GM10847 (cell line): ENCODE measurements around the gene WIF1.

Source experiments
- POLR2A ChIP-seq: IDR thresholded peaks from 2 replicates; pipeline ENCODE4 v1.6.1; 2011; ENCODE audit not compliant: insufficient read length; ENCODE audit errors: extremely low read depth

Gene WIF1

DNA sequence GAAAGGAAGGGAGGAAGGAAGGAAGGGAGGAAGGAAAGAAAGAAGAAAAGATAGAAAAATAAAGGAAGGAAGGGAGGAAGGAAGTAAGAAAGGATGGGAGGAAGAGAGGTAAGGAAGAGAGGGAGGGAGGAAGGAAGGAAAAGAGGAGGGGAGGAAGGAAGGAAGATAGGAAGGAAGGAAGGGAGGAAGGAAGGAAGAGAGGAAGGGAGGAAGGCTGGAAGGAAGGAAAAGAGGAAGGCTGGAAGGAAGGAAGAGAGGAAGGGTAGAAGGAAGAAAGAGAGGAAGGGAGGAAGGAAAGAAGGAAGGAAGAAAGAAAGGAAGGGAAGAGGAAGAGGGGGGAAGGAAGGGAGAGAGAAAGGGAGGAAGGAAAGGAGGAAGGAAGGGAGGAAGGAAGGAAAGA, 12.8 kb upstream of the WIF1 start:
- TF ChIP-seq POLR2A: no peak

GRCh38 chr12:65126482-65126881, 5.4 kb upstream of the WIF1 start:
- no peak for TF ChIP-seq POLR2A

GRCh38 chr12:65125975-65126374, 4.9 kb upstream of the WIF1 start:
- TF ChIP-seq POLR2A: no peak

DNA sequence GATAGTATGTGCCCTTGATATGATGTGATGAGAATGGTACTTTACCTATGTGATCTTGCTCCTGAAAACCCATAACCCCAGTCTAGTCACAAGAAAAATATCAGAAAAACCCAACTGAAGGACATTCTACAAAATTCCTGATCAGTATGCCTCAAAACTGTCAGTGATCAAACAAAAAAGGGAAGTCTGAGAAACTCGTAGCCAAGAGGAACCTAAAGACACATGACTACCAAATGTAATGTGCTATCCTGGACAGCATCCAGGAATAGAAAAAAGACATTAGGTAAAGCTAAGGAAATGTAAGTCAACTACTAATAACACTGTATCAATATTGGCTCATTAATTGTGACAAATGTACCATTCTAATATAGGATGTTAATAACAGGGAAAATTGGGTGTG, 4.1 kb upstream of the WIF1 start:
- TF ChIP-seq POLR2A: no peak

DNA sequence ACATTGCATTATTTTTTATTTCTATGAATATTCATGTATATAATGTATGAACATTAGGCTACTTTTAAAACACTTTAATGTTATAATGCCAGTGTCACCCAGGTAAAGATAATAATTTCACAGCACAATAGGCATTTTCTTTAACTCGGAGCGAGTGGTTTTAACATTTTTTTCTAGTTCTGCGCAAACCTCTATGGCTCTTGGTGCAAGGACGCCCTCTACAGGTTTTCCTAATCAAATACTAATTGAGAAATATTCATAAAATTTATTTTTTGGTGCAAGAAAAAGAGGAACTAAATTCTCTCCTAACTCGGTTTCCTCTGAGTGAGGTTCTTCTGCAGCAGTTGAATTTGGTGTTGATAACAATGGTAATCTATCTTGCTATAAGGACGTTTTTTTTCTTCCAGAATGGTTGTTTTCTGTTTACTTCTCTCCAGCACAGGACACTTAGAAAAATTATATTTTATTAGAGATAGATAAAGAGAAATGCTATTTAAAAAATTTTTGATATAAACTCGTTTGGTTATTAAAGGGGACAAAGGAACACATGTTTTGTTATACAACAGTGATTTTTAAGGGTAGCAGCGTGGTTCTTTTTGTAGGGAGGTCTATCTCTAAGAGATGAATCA, 2.4 kb upstream of the WIF1 start:
- TF ChIP-seq POLR2A: no peak

DNA sequence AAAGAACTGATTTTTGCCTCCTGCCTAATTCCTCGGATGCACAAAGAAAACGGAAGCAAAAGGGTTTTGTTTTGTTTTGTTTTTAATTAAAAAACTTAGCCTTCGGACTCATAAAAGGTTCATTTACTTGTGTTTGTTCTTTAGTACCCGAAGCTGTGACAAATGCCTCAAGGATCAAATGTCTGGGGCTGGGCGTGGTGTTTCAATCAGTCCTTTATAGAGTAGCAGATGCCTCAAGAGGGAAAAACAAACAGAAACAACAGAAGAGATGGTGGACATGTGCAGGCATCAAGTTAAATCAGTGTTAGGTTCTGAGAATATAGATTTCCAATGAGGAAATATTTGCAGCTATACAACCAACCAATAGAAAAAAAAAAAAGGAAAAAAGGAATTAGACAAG, 1.6 kb upstream of the WIF1 start:
- TF ChIP-seq POLR2A: no peak

GRCh38 chr12:65121956-65122469, 908 bp upstream of the WIF1 start:
- TF ChIP-seq POLR2A: no peak

DNA sequence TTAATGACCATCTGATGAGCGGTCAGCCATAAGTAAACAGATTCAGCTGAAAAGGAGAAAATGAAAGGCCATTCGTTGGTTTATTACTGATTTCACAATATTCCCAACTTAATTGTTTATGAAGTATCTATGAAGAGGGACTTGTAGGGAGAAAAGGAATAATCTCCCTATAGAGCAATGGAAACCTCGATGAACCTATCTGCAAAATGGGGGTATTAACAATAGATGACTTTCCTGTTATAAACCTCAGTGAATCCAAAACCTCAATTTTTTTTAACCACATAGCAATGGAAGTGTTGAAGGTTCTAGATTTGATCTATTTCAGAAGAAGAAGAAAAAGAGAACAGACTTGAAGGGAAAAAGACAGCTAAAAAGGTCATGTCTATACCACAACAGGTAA, 2.0 kb downstream of the WIF1 start:
- no peak for TF ChIP-seq POLR2A

DNA sequence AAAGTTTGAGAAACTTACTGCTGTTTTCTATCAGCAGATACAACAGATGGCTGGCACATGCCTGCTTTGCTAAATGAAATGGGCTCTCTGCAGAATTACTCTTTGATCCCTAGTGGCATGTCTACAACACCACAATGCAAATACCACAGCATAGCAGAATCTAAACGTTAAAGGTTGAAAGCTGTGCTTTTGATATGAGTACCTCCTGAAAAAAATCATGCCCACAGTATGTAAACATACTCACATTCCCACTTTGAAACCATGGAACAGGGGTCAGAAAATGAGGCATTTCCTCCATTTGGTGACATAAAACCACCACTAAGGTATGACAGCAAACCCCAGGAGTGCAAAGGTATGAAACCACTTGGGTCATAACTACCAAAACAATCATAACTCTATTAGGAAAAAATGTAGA, 7.5 kb downstream of the WIF1 start:
- TF ChIP-seq POLR2A: no peak

DNA sequence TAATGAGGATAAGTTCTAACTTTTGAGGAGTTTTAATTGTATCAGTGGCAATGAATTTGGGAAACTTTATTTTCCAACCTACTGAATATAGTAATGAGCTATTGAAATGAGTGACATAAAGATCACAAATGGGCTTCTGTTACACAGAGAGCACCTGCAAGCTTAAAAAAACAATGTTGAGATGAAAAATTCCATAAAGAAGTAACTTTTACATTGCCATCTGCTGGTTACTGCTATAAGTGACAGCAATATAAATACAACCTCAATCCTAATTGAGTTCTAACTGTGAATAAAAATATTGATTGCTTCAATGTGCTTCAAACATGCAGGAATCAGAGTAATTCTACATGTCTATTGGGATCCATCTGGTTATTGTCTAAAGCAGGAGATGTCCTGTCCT, 14.2 kb downstream of the WIF1 start:
- TF ChIP-seq POLR2A: no peak

GRCh38 chr12:65100140-65100539, 21.0 kb downstream of the WIF1 start:
- no peak for TF ChIP-seq POLR2A

DNA sequence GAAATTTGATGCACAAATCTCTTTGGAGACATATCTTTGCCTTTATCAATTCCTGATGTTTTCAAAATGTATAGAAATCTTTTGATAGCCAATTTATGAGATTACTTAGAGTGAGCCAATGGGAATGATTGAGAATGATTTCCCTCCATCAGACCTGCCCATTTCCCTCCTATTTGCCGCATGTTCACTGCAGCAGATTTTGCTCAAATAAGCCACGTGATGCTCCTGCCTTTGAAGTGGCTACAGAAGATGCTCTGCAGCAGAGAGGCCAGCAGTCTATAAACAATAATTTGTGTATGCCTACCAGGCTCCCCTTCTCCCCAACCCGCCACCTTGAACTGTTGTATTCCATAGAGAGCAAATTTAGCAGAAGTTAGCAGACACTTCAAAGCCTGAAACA, 21.9 kb downstream of the WIF1 start:
- no peak for TF ChIP-seq POLR2A

DNA sequence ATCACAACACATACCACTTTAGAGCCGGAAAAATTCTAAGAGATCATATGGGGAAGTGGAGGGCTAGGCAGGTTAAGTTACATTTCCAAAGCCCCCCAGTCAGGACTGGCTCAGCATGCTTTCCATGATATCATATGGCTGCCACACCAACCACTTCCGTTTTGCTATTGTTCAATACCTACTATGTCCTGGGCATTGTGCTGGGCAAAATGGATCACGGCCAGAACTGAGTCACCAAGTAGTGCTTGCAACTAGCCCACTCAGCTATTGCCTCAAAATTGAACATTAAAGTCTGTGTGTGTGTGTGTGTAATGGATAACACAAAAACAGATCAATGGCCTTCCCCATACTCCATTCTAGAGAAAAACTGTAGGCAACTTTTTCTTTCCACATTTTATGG, 22.7 kb downstream of the WIF1 start:
- TF ChIP-seq POLR2A: no peak

DNA sequence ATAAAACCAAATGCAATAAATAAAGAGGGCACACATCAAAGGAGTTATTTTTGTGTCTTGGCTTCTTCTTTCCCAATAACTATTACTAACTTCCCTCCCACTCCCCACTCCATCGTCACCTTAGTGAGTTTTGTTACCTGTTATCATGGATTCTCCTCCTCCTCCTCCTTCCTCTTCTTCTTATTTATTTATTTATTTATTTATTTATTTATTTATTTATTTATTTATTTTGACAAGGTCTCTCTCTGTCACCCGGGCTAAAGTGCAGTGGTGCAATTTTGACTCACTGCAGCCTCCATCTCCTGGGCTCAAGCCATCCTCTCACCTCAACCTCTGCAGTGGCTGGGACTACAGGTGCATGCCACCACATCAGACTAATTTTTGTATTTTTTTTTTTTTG, 26.4 kb downstream of the WIF1 start:
- no peak for TF ChIP-seq POLR2A

GRCh38 chr12:65093606-65094005, 27.5 kb downstream of the WIF1 start:
- TF ChIP-seq POLR2A: no peak

- no peak for TF ChIP-seq POLR2A
Measured at GRCh38 chr12:65090461-65090860, 30.6 kb downstream of the WIF1 start.

DNA sequence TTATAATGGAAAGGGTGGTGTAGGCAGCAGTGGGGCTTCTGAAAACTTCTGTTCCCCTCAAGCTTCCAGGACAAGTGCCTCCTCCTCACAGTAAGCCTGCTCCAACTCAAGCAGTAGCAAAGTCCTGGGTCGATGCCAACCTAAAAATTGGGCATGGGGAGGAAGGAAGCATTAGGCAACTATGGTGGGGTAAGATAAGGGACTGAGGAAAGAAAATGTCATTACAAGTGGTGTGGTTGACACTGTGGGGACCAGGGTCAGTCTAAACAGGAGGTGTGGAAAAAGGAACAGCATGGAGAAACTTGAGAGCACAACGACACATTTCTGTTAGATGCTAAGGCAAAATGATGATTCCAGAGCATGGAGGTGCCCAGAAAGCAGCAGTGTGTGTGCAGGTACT, 34.9 kb downstream of the WIF1 start:
- TF ChIP-seq POLR2A: no peak
